K562 (cell line): ENCODE measurements around the gene TUBB4B. TPM values are rescaled to one million over a fixed set of nuclear protein-coding genes. Genes with fewer than 3 reads are reported as not detected.
"Not testable (repeated sequence)": the region's sequence is repeated elsewhere in the genome, so short reads cannot be mapped to it uniquely, and the experiment has no call there.

Source experiments
- ATAC-seq: fragments of 200-7000 bp; cut with Tn5 transposase; 3 replicates; pipeline ENCODE4 v1.9.1; 2020; ENCODE audit warnings: moderate library complexity
- BruUV-seq: library from RNA; stranded (reverse); fragments of 400-500 nt; replicated peaks from 2 replicates; lab custom pipeline; 2021; lab: Mats Ljungman, UMichigan
- CTCF ChIA-PET: fragments of 300-600 bp; formaldehyde crosslinking; extraction: SDS; loops from one replicate; lab custom pipeline; 2021; ENCODE audit warnings: low intra/inter-chr PET ratio; lab: Yijun Ruan, JAX
- POLR2A ChIA-PET: fragments of 300-600, 350-650 bp; sonication (Branson Sonifier 250); formaldehyde crosslinking; extraction: SDS; loops from one replicate; lab custom pipeline; 2021; ENCODE audit warnings: antibody characterized with exemption, inconsistent platforms; lab: Yijun Ruan, JAX
- DNase-seq, 4 experiments: peaks; one replicate each; pipeline versions ENCODE4 v3.0.0 to v3.0.0-alpha.2; 2011 to 2018; ENCODE audit warnings: low spot score in 3 of 4, mixed read lengths in 3 of 4; ENCODE audit errors: extremely low read depth in 1 of 4
- FAIRE-seq: peaks from 2 replicates; lab custom pipeline; 2011; peaks lifted over from hg19 to GRCh38; lab: Jason Lieb, UNC
- H2AFZ ChIP-seq: 2 replicates; pipeline ENCODE4 v1.6.0; 2011; ENCODE audit warnings: low read depth, low read length, control low read depth, inconsistent platforms
- H3K27ac ChIP-seq: fragments of 200-600 bp; 3 replicates; pipeline ENCODE4 v1.8.0; 2011; ENCODE audit warnings: low read depth, mild to moderate bottlenecking, control low read depth, inconsistent platforms, low read length, moderate library complexity, mixed read lengths; ENCODE audit errors: extremely low read depth
- H3K27me3 ChIP-seq, 2 experiments: fragments of 300-600 bp in 1 of 2; 2 replicates in 1 of 2; 3 replicates in 1 of 2; pipeline versions ENCODE4 v1.6.0 to v1.8.0; 2011; ENCODE audit warnings: inconsistent platforms in 2 of 2, low read length in 2 of 2, mild to moderate bottlenecking in 1 of 2, mixed read lengths in 1 of 2, moderate library complexity in 1 of 2; ENCODE audit not compliant: control insufficient read depth in 2 of 2, insufficient read depth in 2 of 2
- H3K36me3 ChIP-seq: fragments of 300-600 bp; 3 replicates; pipeline ENCODE4 v1.8.0; 2011; ENCODE audit warnings: mild to moderate bottlenecking, low read length, inconsistent platforms; ENCODE audit not compliant: control insufficient read depth, insufficient read depth
- H3K4me1 ChIP-seq, 2 experiments: fragments of 200-600 bp in 1 of 2; replicated peaks in 1 of 2; 2 replicates in 1 of 2; 3 replicates in 1 of 2; pipeline versions ENCODE4 v1.5.1 to v1.8.0; 2011; ENCODE audit warnings: inconsistent platforms in 2 of 2, low read length in 2 of 2, mild to moderate bottlenecking in 1 of 2, mixed read lengths in 1 of 2, moderate library complexity in 1 of 2; ENCODE audit not compliant: control insufficient read depth in 2 of 2, insufficient read depth in 2 of 2
- H3K4me2 ChIP-seq: 2 replicates; pipeline ENCODE4 v1.6.1; 2011; ENCODE audit warnings: low read length, control low read depth, inconsistent platforms, mixed read lengths; ENCODE audit not compliant: insufficient read depth
- H3K4me3 ChIP-seq: fragments of 200-600 bp; sonication (generic), shearing (Covaris generic); 2 replicates; pipeline ENCODE4 v1.5.1; 2016; ENCODE audit warnings: control low read depth, inconsistent platforms
- H3K79me2 ChIP-seq: fragments of 200-600 bp; 3 replicates; pipeline ENCODE4 v1.8.0; 2011; ENCODE audit warnings: low read length, inconsistent platforms; ENCODE audit not compliant: control insufficient read depth, insufficient read depth
- H3K9ac ChIP-seq, 2 experiments: 2 replicates each; pipeline versions ENCODE4 v1.6.0 to v1.6.1; 2011; ENCODE audit warnings: low read depth in 2 of 2, low read length in 2 of 2, control low read depth in 1 of 2, inconsistent platforms in 1 of 2, mild to moderate bottlenecking in 1 of 2, mixed read lengths in 1 of 2; ENCODE audit not compliant: insufficient read depth in 1 of 2
- H3K9me1 ChIP-seq: one replicate; pipeline ENCODE4 v1.6.0; 2011; ENCODE audit warnings: inconsistent platforms, mild to moderate bottlenecking, low read length, moderate library complexity; ENCODE audit not compliant: control insufficient read depth, insufficient read depth
- H3K9me3 ChIP-seq: replicated peaks from 2 replicates; pipeline ENCODE4 v1.5.1; 2011; ENCODE audit warnings: low read depth, low read length, inconsistent platforms; ENCODE audit not compliant: control insufficient read depth, insufficient read depth
- H4K20me1 ChIP-seq: replicated peaks from 2 replicates; pipeline ENCODE4 v1.6.1; 2011; ENCODE audit warnings: low read length, inconsistent platforms, mixed read lengths; ENCODE audit not compliant: control insufficient read depth, insufficient read depth
- ARHGAP35 ChIP-seq: fragments of 450-650 bp; IDR thresholded peaks from 2 replicates; pipeline ENCODE4 v1.6.1; 2018; ENCODE audit not compliant: partially characterized antibody
- BCOR ChIP-seq: fragments of 450-650 bp; IDR thresholded peaks from 2 replicates; pipeline ENCODE4 v1.6.1; 2016
- MIER1 ChIP-seq: fragments of 450-650 bp; IDR thresholded peaks from 2 replicates; pipeline ENCODE4 v1.6.1; 2016; ENCODE audit warnings: antibody characterized with exemption, mild to moderate bottlenecking, low read depth
- ZBTB40 ChIP-seq, 2 experiments: fragments of 450-650 bp in 1 of 2; sonication (generic) in 1 of 2; formaldehyde crosslinking in 1 of 2; IDR thresholded peaks; 2 replicates each; pipeline versions ENCODE4 v1.7.1 to v1.9.0; 2016 to 2022; ENCODE audit warnings: inconsistent platforms in 1 of 2, mild to moderate bottlenecking in 1 of 2, missing genetic modification reagents in 1 of 2
- WGBS: fragments of 100-300 bp; shearing (Covaris generic); methylation state at CpG from one replicate; pipeline ENCODE4 v1.1.6; 2016; ENCODE audit warnings: low coverage, mixed read lengths; ENCODE audit not compliant: insufficient coverage; ENCODE audit errors: missing lambda C conversion rate; 5-methylcytosine and 5-hydroxymethylcytosine counted together
- in situ Hi-C: fragments of 300-500 bp; cut with MboI; formaldehyde crosslinking; loops from 4 replicates; pipeline ENCODE4 v1.15.0; 2018; ENCODE audit warnings: inconsistent platforms, mixed read lengths
- intact Hi-C: fragments of 100-400 bp; cut with micrococcal nuclease; formaldehyde crosslinking; loops from 2 replicates; pipeline ENCODE4 v1.14.2; 2022
- polyA plus RNA-seq, 8 experiments: library from polyadenylated mRNA; depleted of rRNA in 4 of 8; stranded (reverse) in 5 of 8; unstranded in 3 of 8; fragments of >200 nt; fragmentation: Nextera tagmentation in 2 of 8; fragmentation: Illumina TruSeq in 1 of 8; extraction: Ambion mirVana in 2 of 8; extraction: Trizol in 1 of 8; gene quantifications; 2 replicates each; pipeline versions ENCODE4 v1.2.1 to v1.2.3, GENCODE V29; 2011 to 2014; ENCODE audit warnings: inconsistent platforms in 1 of 8, missing spikeins in 1 of 8
- total RNA-seq, 7 experiments: library from RNA; depleted of rRNA in 6 of 7; stranded (reverse); fragments of >200 nt in 6 of 7; fragmentation: Illumina TruSeq in 2 of 7; extraction: Trizol in 2 of 7; gene quantifications; 2 replicates each; pipeline versions ENCODE4 v1.2.1 to v1.2.3, GENCODE V29; 2011 to 2021; ENCODE audit warnings: low replicate concordance in 1 of 7

TUBB4B gene
- total and polyA plus RNA-seq, 9 of the 15 experiments (the other 6 are each of a cell fraction or from before 2014, with no cell fraction given) = 24.1 to 443 (median 268) TPM

GRCh38 chr9:137239541-137240200 is 1.4 kb upstream of the TUBB4B start:
- TF ChIP-seq ARHGAP35 (peak; percentile 49), MIER1 (0 out of 2 replicates have a peak, but pooled peaks have one; percentile 31), ZBTB40 (IDR thresholded peaks at IDR 0.05) (0 out of 2 replicates have a peak, but pooled peaks have one; percentile 47), BCOR (peak; percentile 46; the same call in 1 of the 2 replicates)
- H3K9me1 ChIP-seq; ATAC-seq; CTCF ChIA-PET; H3K27me3 ChIP-seq; BruUV-seq; FAIRE-seq; H3K9me3 ChIP-seq; TF ChIP-seq ZBTB40 (CRISPR knock-in tag; IDR thresholded peaks at IDR 0.05): not testable (repeated sequence)
- Histone ChIP-seq H3K79me2 (peaks cover 57% of the 10 kb centered on the region), H3K27ac (peak overlapping the region; percentile 98), H2AFZ (peak overlapping the region; percentile 85), H3K4me3 (peak overlapping the region; percentile 70), H3K36me3 (peaks cover 30% of the 10 kb centered on the region), H3K4me1 (peaks cover 35 to 91% of the 10 kb centered on the region in 2 experiments), H3K9ac (peak overlapping the region; percentile 88 to 92), H4K20me1 (peaks cover 30% of the 10 kb centered on the region), H3K4me2 (peak overlapping the region; percentile 69)
- POLR2A ChIA-PET = interaction anchor here (0.6 to 6.5 kb wide), 10 partner anchors 14 to 197 kb away, joined by 3 to 221 read pairs (median 6); partner anchors contain the start of genes MAN1B1, NELFB, NRARP and STPG3
- DNase-seq = peak in 1 of 4 experiments; percentile 49
- intact Hi-C loops = loop anchor here (2.0 to 10.0 kb wide), 3 partner anchors 15 to 455 kb away; partner anchors contain the start of genes NELFB and NRARP
- WGBS = 26% methylated on average over 21 of the region's 27 CpGs
- in situ Hi-C loops = loop anchor here (25.0 kb wide), 1 partner anchor 452 kb away; the partner anchor contains the start of genes CCDC183 and TMEM141
